GM12892 (cell line): ENCODE measurements around the gene IGF1R.

Source experiments
- POLR2A ChIP-seq: IDR thresholded peaks from 2 replicates; pipeline ENCODE4 v1.6.1; 2011; ENCODE audit warnings: low read depth, low read length, control low read depth
- POLR2AphosphoS5 ChIP-seq: IDR thresholded peaks from 2 replicates; pipeline ENCODE4 v1.6.1; 2011; ENCODE audit warnings: low read depth, low read length, control low read depth
- TAF1 ChIP-seq: IDR thresholded peaks from 2 replicates; pipeline ENCODE4 v1.6.1; 2011; ENCODE audit warnings: low read depth, mild to moderate bottlenecking, control low read depth, low read length, borderline replicate concordance

DNA sequence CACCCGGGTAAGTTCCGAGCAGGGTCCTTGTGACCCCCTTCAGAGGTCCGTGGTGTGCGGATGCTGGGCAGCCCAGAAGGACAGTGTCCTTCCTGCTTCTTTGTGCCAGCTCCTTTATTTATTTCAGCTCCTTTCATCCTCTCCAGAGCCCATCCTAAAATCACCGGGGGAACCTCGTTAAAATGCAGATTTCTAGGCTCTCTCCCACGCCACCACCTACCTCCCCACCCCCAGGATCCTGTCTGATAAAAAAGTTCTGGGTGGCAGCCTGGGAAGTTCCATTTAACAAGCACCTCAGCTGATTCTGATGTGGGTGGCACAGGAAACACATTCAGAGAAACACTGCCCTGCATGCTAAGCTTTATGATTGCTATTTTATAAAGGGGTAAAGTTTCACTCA lies 12.5 kb upstream of the IGF1R start:
- TF ChIP-seq POLR2A (no peak), POLR2AphosphoS5 (no peak), TAF1 (no peak)
